ENCODE measurements around the gene MITF. TPM values are rescaled to one million over a fixed set of nuclear protein-coding genes. Genes with fewer than 3 reads are reported as not detected.
"Not testable (repeated sequence)": the region's sequence is repeated elsewhere in the genome, so short reads cannot be mapped to it uniquely, and the experiment has no call there.

MITF gene
- total RNA-seq, 1 donor = 6.1 TPM

DNA sequence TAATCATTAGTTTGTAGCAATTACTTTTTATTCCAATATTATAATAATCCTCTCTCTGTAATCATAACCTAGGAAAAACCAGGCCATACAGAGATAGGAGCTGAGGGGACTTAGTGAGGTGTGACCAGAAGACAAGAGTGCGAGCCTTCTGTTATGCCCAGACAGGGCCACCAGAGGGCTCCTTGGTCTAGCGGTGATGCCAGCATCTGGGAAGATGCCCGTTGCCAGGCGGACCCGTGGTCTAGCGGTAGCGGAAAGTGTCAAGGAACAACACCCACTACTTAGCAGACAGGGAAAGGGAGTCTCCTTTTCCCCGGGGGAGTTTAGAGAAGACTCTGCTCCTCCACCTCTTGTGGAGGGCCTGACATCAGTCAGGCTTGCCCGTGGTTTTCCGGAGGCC, 180.7 kb downstream of the MITF start:
- DNase-seq (ENCODE audit: low read depth); H3K4me3 ChIP-seq (ENCODE audit: low read depth, low read length): not testable (repeated sequence)
- TF ChIP-seq, protein P1, sequence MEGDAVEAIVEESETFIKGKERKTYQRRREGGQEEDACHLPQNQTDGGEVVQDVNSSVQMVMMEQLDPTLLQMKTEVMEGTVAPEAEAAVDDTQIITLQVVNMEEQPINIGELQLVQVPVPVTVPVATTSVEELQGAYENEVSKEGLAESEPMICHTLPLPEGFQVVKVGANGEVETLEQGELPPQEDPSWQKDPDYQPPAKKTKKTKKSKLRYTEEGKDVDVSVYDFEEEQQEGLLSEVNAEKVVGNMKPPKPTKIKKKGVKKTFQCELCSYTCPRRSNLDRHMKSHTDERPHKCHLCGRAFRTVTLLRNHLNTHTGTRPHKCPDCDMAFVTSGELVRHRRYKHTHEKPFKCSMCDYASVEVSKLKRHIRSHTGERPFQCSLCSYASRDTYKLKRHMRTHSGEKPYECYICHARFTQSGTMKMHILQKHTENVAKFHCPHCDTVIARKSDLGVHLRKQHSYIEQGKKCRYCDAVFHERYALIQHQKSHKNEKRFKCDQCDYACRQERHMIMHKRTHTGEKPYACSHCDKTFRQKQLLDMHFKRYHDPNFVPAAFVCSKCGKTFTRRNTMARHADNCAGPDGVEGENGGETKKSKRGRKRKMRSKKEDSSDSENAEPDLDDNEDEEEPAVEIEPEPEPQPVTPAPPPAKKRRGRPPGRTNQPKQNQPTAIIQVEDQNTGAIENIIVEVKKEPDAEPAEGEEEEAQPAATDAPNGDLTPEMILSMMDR (IDR thresholded peaks at IDR 0.05; ENCODE audit: insufficient read depth, low read length) = peak; percentile 38

GRCh38 chr3:69921651-69922050, 182.4 kb downstream of the MITF start:
- no peak for DNase-seq (ENCODE audit: low read depth)
- TF ChIP-seq, protein P1 (IDR thresholded peaks at IDR 0.05; ENCODE audit: insufficient read depth, low read length) = no peak
- H3K4me3 ChIP-seq (ENCODE audit: low read depth, low read length) = no peak overlapping the region

GRCh38 chr3:69922521-69923000, 183.3 kb downstream of the MITF start:
- TF ChIP-seq, protein P1 (IDR thresholded peaks at IDR 0.05; ENCODE audit: insufficient read depth, low read length) = no peak
- no peak overlapping the region for H3K4me3 ChIP-seq (ENCODE audit: low read depth, low read length)
- no peak for DNase-seq (ENCODE audit: low read depth)

GRCh38 chr3:69925506-69925905, 186.2 kb downstream of the MITF start:
- TF ChIP-seq, protein P1 (IDR thresholded peaks at IDR 0.05; ENCODE audit: insufficient read depth, low read length) = no peak
- H3K4me3 ChIP-seq (ENCODE audit: low read depth, low read length) = no peak overlapping the region
- DNase-seq (ENCODE audit: low read depth) = peak; percentile 3

DNA sequence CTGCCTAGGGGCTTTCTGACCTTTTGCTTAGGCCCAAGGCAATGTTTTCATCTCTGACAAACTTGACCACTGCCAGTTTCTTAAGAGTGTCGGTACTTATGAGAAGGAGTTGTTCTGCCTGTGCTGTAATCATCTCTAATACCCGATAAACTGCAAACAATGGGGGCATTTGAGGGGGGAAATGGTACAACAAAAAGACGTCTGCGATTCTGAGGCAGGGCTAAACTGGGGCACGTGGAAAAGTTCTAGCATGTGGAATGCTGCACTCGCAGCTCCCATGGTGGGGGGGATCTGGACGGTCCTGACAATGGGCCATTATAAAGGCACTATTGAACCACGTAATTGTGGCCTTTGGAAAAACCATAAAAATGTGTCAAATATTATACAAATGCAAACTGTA, 187.1 kb downstream of the MITF start:
- H3K4me3 ChIP-seq (ENCODE audit: low read depth, low read length) = no peak overlapping the region

DNA sequence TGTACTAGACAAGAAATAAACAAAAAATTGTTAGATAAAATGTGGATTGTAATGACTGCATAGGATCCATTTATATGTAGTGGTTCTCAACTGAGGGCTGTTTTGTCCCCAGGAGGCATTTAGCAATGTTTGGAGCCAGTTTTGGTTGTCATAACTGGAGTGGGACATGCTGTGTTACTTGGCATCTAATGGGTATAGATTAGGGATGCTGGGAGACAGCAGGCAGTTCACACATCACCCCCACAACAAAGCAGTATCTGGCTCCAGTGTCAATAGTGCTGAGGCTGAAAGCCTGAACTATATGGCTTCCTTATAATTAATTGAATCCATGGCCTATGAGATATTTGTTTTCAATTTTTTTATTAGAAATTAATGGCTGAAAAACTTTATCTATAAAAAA, 188.3 kb downstream of the MITF start:
- no peak for DNase-seq (ENCODE audit: low read depth)
- H3K4me3 ChIP-seq (ENCODE audit: low read depth, low read length) = no peak overlapping the region
- TF ChIP-seq, protein P1 (IDR thresholded peaks at IDR 0.05; ENCODE audit: insufficient read depth, low read length) = no peak

More for the DNA sequence above, 187.1 kb downstream of the MITF start:
- no peak for DNase-seq (ENCODE audit: low read depth)
- TF ChIP-seq, protein P1 (IDR thresholded peaks at IDR 0.05; ENCODE audit: insufficient read depth, low read length) = no peak

DNA sequence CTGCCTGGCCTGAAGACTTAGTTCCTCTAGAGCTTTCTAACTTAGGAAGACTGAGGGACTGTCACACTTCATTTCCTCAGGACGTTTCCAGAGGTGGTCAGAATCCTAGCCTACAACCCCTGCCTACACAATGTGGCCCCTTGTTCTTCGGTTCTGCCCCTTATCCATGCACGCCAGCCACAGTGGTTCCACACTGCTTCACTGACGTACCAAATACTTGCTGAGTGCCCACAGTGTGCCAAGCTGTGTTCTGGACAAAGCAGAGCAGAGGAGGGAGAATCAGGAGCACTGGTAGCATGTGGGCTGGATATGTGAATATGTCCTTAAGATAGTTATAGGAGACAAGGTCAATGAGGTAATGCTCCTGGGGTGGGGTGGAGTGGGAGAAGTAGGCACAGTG, 189.8 kb downstream of the MITF start:
- TF ChIP-seq, protein P1 (IDR thresholded peaks at IDR 0.05; ENCODE audit: insufficient read depth, low read length) = no peak
- no peak overlapping the region for H3K4me3 ChIP-seq (ENCODE audit: low read depth, low read length)

More for the DNA sequence above, 189.8 kb downstream of the MITF start:
- no peak for DNase-seq (ENCODE audit: low read depth)
